GM23338 (cell line): ENCODE measurements around the gene DIABLO. TPM values are rescaled to one million over a fixed set of nuclear protein-coding genes. Genes with fewer than 3 reads are reported as not detected.
A peak's percentile ranks its signal among the peaks of the same experiment; 100 is the strongest.

ENCODE experiments used
- ATAC-seq: fragments of 200-7000 bp; cut with Tn5 transposase; 3 replicates; pipeline ENCODE4 v1.9.1; 2020
- DNase-seq: peaks from one replicate; pipeline ENCODE4 v3.0.0-alpha.2; 2015; ENCODE audit warnings: low spot score
- H2AFZ ChIP-seq: fragments of 200-600 bp; sonication (generic); 2 replicates; pipeline ENCODE4 v1.8.0; 2016; ENCODE audit warnings: antibody characterized with exemption, mild to moderate bottlenecking, moderate library complexity
- H3F3A ChIP-seq: fragments of 200-600 bp; sonication (generic); replicated peaks from 2 replicates; pipeline ENCODE4 v1.8.0; 2017; ENCODE audit warnings: antibody characterized with exemption, mixed run types, low read depth
- H3K27ac ChIP-seq: fragments of 200-600 bp; sonication (generic); 2 replicates; pipeline ENCODE4 v1.6.1; 2016; ENCODE audit warnings: low read depth
- H3K27me3 ChIP-seq: fragments of 200-600 bp; sonication (generic); 2 replicates; pipeline ENCODE4 v1.8.0; 2016; ENCODE audit warnings: mild to moderate bottlenecking, mixed run types, moderate library complexity; ENCODE audit not compliant: insufficient read depth
- H3K36me3 ChIP-seq: fragments of 200-600 bp; sonication (generic); 2 replicates; pipeline ENCODE4 v1.8.0; 2016; ENCODE audit warnings: mild to moderate bottlenecking; ENCODE audit not compliant: insufficient read depth
- H3K4me1 ChIP-seq: fragments of 200-600 bp; sonication (generic); 2 replicates; pipeline ENCODE4 v1.8.0; 2016; ENCODE audit warnings: mild to moderate bottlenecking, moderate library complexity; ENCODE audit not compliant: insufficient read depth
- H3K4me2 ChIP-seq: fragments of 200-600 bp; sonication (generic); 2 replicates; pipeline ENCODE4 v1.7.1; 2017; ENCODE audit warnings: mixed run types
- H3K4me3 ChIP-seq: fragments of 200-600 bp; sonication (generic); 2 replicates; pipeline ENCODE4 v1.6.1; 2016; ENCODE audit warnings: mixed run types
- H3K79me2 ChIP-seq: fragments of 200-600 bp; sonication (generic); replicated peaks from 2 replicates; pipeline ENCODE4 v1.8.0; 2017; ENCODE audit warnings: mild to moderate bottlenecking; ENCODE audit not compliant: insufficient read depth
- H3K9me2 ChIP-seq: fragments of 200-600 bp; sonication (generic); 2 replicates; pipeline ENCODE4 v1.8.0; 2017; ENCODE audit not compliant: insufficient read depth
- H4K20me1 ChIP-seq: fragments of 200-600 bp; sonication (generic); replicated peaks from 2 replicates; pipeline ENCODE4 v1.8.0; 2017; ENCODE audit warnings: mild to moderate bottlenecking; ENCODE audit not compliant: insufficient read depth
- H3K27ac Mint-ChIP-seq: 2 replicates; pipeline ENCODE4 v1.8.0; 2020; ENCODE audit warnings: inconsistent platforms, mild to moderate bottlenecking, moderate library complexity, mixed read lengths
- H3K27me3 Mint-ChIP-seq: 3 replicates; pipeline ENCODE4 v1.8.0; 2022; ENCODE audit warnings: low read depth, mild to moderate bottlenecking, moderate library complexity, mixed read lengths, inconsistent platforms; ENCODE audit not compliant: insufficient read depth, poor library complexity
- H3K36me3 Mint-ChIP-seq: 3 replicates; pipeline ENCODE4 v1.8.0; 2021; ENCODE audit warnings: low read depth, mild to moderate bottlenecking, inconsistent platforms, moderate library complexity, mixed read lengths
- H3K4me1 Mint-ChIP-seq: 3 replicates; pipeline ENCODE4 v1.8.0; 2020; ENCODE audit warnings: mild to moderate bottlenecking, inconsistent platforms, mixed read lengths
- H3K4me3 Mint-ChIP-seq: 3 replicates; pipeline ENCODE4 v1.8.0; 2021; ENCODE audit warnings: moderate library complexity, mild to moderate bottlenecking, inconsistent platforms, mixed read lengths
- H3K9me3 Mint-ChIP-seq: 3 replicates; pipeline ENCODE4 v1.8.0; 2020; ENCODE audit warnings: moderate library complexity, mild to moderate bottlenecking, inconsistent platforms, mixed read lengths
- CREB1 ChIP-seq: fragments of 250-450 bp; sonication (Bioruptor Pico); IDR thresholded peaks from 2 replicates; pipeline ENCODE4 v1.5.0; 2020; ENCODE audit warnings: low read depth, mild to moderate bottlenecking, moderate library complexity
- EZH2 ChIP-seq: fragments of 200-600 bp; sonication (generic); IDR thresholded peaks from one replicate; pipeline ENCODE4 v1.8.0; 2017; ENCODE audit warnings: antibody characterized with exemption, mild to moderate bottlenecking, low read depth; ENCODE audit not compliant: unreplicated experiment
- EZH2phosphoT487 ChIP-seq: fragments of 200-600 bp; sonication (generic); IDR thresholded peaks from one replicate; pipeline ENCODE4 v1.8.1; 2018; ENCODE audit warnings: antibody characterized with exemption; ENCODE audit not compliant: unreplicated experiment
- JUNB ChIP-seq: IDR thresholded peaks from one replicate; pipeline ENCODE4 v1.6.1; 2016; ENCODE audit warnings: antibody characterized with exemption; ENCODE audit not compliant: unreplicated experiment
- NANOG ChIP-seq: IDR thresholded peaks from 2 replicates; pipeline ENCODE4 v1.6.1; 2016; ENCODE audit warnings: antibody characterized with exemption, borderline replicate concordance
- POLR2AphosphoS5 ChIP-seq: IDR thresholded peaks from 2 replicates; pipeline ENCODE4 v1.6.1; 2016; ENCODE audit warnings: antibody characterized with exemption, low read depth
- STAT1 ChIP-seq: IDR thresholded peaks from one replicate; pipeline ENCODE4 v1.6.1; 2016; ENCODE audit warnings: antibody characterized with exemption; ENCODE audit not compliant: unreplicated experiment
- ZNF114 ChIP-seq: fragments of 250-450 bp; sonication (Bioruptor Pico); IDR thresholded peaks from 2 replicates; pipeline ENCODE4 v1.5.0; 2020; ENCODE audit warnings: mild to moderate bottlenecking, moderate library complexity
- ZNF331 ChIP-seq: fragments of 250-450 bp; sonication (Bioruptor Pico); IDR thresholded peaks from 2 replicates; pipeline ENCODE4 v1.5.0; 2020; ENCODE audit warnings: low read depth, mild to moderate bottlenecking, moderate library complexity
- polyA plus RNA-seq: library from polyadenylated mRNA; unstranded; fragments of >200 nt; fragmentation: Nextera tagmentation; extraction: Ambion mirVana; gene quantifications from 2 replicates; pipeline ENCODE4 v1.2.1, GENCODE V29; 2016
- total RNA-seq: library from RNA; depleted of rRNA; stranded (reverse); fragments of >200 nt; shearing (Covaris generic); gene quantifications from 2 replicates; pipeline ENCODE4 v1.2.3, GENCODE V29; 2014
- TF ChIP-seq, protein P1 (sequence below): fragments of 250-450 bp; sonication (Bioruptor Pico); IDR thresholded peaks from 2 replicates; pipeline ENCODE4 v1.5.0; 2020; ENCODE audit warnings: mild to moderate bottlenecking, moderate library complexity
- TF ChIP-seq, protein P2 (sequence below), 2 experiments: fragments of 200-600 bp in 1 of 2; sonication (generic) in 1 of 2; conservative IDR thresholded peaks; 2 replicates each; pipeline versions ENCODE4 v1.5.1 to v1.6.1; 2016 to 2017; ENCODE audit warnings: antibody characterized with exemption in 2 of 2, low read depth in 2 of 2, mild to moderate bottlenecking in 2 of 2, moderate library complexity in 1 of 2
- TF ChIP-seq, protein P3 (sequence below): IDR thresholded peaks from 2 replicates; pipeline ENCODE4 v1.6.1; 2016; ENCODE audit warnings: antibody characterized with exemption
- TF ChIP-seq, protein P4 (sequence below): IDR thresholded peaks from one replicate; pipeline ENCODE4 v1.6.1; 2018; ENCODE audit warnings: antibody characterized with exemption; ENCODE audit not compliant: unreplicated experiment

Gene DIABLO
- total and polyA plus RNA-seq, 2 experiments from 2014 or later: 72.0 to 82.7 TPM

DNA sequence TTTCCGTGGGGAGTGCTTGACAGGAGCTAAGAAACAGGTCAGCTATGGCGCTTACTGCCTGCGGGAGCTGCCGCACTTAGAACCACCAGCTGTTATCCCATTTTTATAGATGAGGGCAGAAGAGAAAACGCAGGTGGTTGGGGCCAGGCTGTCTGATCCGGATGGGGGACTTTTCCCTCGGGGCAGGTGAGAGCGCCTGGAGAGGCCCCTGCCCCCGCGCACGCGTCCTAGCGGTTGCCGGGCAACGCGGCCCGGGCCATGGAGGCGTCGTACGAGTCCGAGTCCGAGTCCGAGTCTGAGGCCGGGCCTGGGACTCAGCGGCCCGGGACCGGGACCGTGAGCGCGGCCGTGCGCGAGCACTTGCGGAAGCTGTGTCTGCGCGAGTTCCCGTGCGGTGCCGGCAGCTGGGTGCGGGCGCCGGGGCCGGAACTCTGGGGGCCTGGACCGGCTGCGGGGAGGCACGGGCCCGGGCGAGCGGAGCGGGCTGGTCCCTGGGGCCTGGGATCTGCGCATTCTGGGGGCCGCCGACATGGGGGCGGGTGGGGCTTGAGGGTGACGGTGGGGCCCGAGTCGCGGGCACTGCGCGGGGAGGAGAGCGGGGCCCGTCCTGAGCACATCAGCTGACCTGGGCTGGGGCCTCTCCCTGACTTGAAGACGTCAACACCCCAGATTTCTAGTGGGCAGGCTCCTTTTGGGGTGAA is 42.8 kb downstream of the DIABLO start, which contains the start of gene LRRC43:
TSS of gene LRRC43 (plus strand) at position 237 of the 701 bp plus-strand sequence. CDS start at position 259, 22 bp downstream.
- H3K27me3 ChIP-seq: peaks cover 16% of the 10 kb centered on the region
- peak; percentile 85 for DNase-seq
- no peaks in the 10 kb centered on the region for H3K36me3 Mint-ChIP-seq
- no peaks in the 10 kb centered on the region for H3F3A ChIP-seq
- H3K27ac ChIP-seq: no peak within 1 kb of the TSS
- H2AFZ ChIP-seq: peak within 1 kb of the TSS; percentile 99
- H3K9me3 Mint-ChIP-seq: no peaks in the 10 kb centered on the region
- TF ChIP-seq, protein P1, sequence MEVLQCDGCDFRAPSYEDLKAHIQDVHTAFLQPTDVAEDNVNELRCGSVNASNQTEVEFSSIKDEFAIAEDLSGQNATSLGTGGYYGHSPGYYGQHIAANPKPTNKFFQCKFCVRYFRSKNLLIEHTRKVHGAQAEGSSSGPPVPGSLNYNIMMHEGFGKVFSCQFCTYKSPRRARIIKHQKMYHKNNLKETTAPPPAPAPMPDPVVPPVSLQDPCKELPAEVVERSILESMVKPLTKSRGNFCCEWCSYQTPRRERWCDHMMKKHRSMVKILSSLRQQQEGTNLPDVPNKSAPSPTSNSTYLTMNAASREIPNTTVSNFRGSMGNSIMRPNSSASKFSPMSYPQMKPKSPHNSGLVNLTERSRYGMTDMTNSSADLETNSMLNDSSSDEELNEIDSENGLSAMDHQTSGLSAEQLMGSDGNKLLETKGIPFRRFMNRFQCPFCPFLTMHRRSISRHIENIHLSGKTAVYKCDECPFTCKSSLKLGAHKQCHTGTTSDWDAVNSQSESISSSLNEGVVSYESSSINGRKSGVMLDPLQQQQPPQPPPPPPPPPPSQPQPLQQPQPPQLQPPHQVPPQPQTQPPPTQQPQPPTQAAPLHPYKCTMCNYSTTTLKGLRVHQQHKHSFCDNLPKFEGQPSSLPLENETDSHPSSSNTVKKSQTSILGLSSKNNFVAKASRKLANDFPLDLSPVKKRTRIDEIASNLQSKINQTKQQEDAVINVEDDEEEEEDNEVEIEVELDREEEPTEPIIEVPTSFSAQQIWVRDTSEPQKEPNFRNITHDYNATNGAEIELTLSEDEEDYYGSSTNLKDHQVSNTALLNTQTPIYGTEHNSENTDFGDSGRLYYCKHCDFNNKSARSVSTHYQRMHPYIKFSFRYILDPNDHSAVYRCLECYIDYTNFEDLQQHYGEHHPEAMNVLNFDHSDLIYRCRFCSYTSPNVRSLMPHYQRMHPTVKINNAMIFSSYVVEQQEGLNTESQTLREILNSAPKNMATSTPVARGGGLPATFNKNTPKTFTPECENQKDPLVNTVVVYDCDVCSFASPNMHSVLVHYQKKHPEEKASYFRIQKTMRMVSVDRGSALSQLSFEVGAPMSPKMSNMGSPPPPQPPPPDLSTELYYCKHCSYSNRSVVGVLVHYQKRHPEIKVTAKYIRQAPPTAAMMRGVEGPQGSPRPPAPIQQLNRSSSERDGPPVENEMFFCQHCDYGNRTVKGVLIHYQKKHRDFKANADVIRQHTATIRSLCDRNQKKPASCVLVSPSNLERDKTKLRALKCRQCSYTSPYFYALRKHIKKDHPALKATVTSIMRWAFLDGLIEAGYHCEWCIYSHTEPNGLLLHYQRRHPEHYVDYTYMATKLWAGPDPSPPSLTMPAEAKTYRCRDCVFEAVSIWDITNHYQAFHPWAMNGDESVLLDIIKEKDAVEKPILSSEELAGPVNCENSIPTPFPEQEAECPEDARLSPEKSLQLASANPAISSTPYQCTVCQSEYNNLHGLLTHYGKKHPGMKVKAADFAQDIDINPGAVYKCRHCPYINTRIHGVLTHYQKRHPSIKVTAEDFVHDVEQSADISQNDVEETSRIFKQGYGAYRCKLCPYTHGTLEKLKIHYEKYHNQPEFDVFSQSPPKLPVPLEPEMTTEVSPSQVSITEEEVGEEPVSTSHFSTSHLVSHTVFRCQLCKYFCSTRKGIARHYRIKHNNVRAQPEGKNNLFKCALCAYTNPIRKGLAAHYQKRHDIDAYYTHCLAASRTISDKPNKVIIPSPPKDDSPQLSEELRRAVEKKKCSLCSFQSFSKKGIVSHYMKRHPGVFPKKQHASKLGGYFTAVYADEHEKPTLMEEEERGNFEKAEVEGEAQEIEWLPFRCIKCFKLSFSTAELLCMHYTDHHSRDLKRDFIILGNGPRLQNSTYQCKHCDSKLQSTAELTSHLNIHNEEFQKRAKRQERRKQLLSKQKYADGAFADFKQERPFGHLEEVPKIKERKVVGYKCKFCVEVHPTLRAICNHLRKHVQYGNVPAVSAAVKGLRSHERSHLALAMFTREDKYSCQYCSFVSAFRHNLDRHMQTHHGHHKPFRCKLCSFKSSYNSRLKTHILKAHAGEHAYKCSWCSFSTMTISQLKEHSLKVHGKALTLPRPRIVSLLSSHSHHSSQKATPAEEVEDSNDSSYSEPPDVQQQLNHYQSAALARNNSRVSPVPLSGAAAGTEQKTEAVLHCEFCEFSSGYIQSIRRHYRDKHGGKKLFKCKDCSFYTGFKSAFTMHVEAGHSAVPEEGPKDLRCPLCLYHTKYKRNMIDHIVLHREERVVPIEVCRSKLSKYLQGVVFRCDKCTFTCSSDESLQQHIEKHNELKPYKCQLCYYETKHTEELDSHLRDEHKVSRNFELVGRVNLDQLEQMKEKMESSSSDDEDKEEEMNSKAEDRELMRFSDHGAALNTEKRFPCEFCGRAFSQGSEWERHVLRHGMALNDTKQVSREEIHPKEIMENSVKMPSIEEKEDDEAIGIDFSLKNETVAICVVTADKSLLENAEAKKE: no peak
- no peak for TF ChIP-seq EZH2
- no peak for TF ChIP-seq JUNB
- TF ChIP-seq ZNF331 (CRISPR knock-in tag): no peak
- no peak for TF ChIP-seq ZNF114 (CRISPR knock-in tag)
- no peak for TF ChIP-seq STAT1
- TF ChIP-seq, protein P2, sequence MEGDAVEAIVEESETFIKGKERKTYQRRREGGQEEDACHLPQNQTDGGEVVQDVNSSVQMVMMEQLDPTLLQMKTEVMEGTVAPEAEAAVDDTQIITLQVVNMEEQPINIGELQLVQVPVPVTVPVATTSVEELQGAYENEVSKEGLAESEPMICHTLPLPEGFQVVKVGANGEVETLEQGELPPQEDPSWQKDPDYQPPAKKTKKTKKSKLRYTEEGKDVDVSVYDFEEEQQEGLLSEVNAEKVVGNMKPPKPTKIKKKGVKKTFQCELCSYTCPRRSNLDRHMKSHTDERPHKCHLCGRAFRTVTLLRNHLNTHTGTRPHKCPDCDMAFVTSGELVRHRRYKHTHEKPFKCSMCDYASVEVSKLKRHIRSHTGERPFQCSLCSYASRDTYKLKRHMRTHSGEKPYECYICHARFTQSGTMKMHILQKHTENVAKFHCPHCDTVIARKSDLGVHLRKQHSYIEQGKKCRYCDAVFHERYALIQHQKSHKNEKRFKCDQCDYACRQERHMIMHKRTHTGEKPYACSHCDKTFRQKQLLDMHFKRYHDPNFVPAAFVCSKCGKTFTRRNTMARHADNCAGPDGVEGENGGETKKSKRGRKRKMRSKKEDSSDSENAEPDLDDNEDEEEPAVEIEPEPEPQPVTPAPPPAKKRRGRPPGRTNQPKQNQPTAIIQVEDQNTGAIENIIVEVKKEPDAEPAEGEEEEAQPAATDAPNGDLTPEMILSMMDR (conservative IDR thresholded peaks at IDR 0.05; ENCODE audit: low read depth in 2 of 2): no peak
- no peak for TF ChIP-seq POLR2AphosphoS5
- TF ChIP-seq, protein P3, sequence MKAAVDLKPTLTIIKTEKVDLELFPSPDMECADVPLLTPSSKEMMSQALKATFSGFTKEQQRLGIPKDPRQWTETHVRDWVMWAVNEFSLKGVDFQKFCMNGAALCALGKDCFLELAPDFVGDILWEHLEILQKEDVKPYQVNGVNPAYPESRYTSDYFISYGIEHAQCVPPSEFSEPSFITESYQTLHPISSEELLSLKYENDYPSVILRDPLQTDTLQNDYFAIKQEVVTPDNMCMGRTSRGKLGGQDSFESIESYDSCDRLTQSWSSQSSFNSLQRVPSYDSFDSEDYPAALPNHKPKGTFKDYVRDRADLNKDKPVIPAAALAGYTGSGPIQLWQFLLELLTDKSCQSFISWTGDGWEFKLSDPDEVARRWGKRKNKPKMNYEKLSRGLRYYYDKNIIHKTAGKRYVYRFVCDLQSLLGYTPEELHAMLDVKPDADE: no peak
- no peak for TF ChIP-seq CREB1 (CRISPR knock-in tag)
- TF ChIP-seq, protein P4, sequence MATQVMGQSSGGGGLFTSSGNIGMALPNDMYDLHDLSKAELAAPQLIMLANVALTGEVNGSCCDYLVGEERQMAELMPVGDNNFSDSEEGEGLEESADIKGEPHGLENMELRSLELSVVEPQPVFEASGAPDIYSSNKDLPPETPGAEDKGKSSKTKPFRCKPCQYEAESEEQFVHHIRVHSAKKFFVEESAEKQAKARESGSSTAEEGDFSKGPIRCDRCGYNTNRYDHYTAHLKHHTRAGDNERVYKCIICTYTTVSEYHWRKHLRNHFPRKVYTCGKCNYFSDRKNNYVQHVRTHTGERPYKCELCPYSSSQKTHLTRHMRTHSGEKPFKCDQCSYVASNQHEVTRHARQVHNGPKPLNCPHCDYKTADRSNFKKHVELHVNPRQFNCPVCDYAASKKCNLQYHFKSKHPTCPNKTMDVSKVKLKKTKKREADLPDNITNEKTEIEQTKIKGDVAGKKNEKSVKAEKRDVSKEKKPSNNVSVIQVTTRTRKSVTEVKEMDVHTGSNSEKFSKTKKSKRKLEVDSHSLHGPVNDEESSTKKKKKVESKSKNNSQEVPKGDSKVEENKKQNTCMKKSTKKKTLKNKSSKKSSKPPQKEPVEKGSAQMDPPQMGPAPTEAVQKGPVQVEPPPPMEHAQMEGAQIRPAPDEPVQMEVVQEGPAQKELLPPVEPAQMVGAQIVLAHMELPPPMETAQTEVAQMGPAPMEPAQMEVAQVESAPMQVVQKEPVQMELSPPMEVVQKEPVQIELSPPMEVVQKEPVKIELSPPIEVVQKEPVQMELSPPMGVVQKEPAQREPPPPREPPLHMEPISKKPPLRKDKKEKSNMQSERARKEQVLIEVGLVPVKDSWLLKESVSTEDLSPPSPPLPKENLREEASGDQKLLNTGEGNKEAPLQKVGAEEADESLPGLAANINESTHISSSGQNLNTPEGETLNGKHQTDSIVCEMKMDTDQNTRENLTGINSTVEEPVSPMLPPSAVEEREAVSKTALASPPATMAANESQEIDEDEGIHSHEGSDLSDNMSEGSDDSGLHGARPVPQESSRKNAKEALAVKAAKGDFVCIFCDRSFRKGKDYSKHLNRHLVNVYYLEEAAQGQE: no peak
- TF ChIP-seq EZH2phosphoT487: no peak
- no peak for TF ChIP-seq NANOG
- H3K36me3 ChIP-seq: no peaks in the 10 kb centered on the region
- peak; percentile 93 for ATAC-seq
- peak within 1 kb of the TSS; percentile 68 for H3K4me3 ChIP-seq
- H3K27me3 Mint-ChIP-seq: peaks cover 24% of the 10 kb centered on the region
- H3K27ac Mint-ChIP-seq: no peak within 1 kb of the TSS
- H3K9me2 ChIP-seq: no peaks in the 10 kb centered on the region
- peak within 1 kb of the TSS; percentile 83 for H3K4me2 ChIP-seq
- no peaks in the 10 kb centered on the region for H3K79me2 ChIP-seq
- H3K4me1 ChIP-seq: no peaks in the 10 kb centered on the region
- H3K4me1 Mint-ChIP-seq: peaks cover 6% of the 10 kb centered on the region; the same call in 2 of the 3 replicates
- H4K20me1 ChIP-seq: no peaks in the 10 kb centered on the region
- peak within 1 kb of the TSS; percentile 81 for H3K4me3 Mint-ChIP-seq
